ENCODE results near the gene GASK1A.

GASK1A gene

GRCh38 chr3:42994595-42994994 is 15.5 kb downstream of the GASK1A start:
- Histone ChIP-seq H3K27me3 (replicated peaks; ENCODE audit: control insufficient read depth, insufficient read depth, low read length) (no peaks in the 10 kb centered on the region; the same call in 1 of the 2 replicates), H3K4me3 (replicated peaks; ENCODE audit: low read depth, low read length) (no peak overlapping the region), H3K36me3 (ENCODE audit: control insufficient read depth, insufficient read depth, low read length) (no peaks in the 10 kb centered on the region)
- no peak for DNase-seq (ENCODE audit: extremely low read depth, insufficient read length)
- TF ChIP-seq CTCF (IDR thresholded peaks at IDR 0.05; ENCODE audit: insufficient read depth, low read length, poor library complexity, severe bottlenecking) = no peak

GRCh38 chr3:42996021-42996420 is 16.9 kb downstream of the GASK1A start:
- no peak for DNase-seq (ENCODE audit: extremely low read depth, insufficient read length)
- no peak for TF ChIP-seq CTCF (IDR thresholded peaks at IDR 0.05; ENCODE audit: insufficient read depth, low read length, poor library complexity, severe bottlenecking)
- Histone ChIP-seq H3K36me3 (ENCODE audit: control insufficient read depth, insufficient read depth, low read length) (no peaks in the 10 kb centered on the region), H3K4me3 (replicated peaks; ENCODE audit: low read depth, low read length) (no peak overlapping the region), H3K27me3 (replicated peaks; ENCODE audit: control insufficient read depth, insufficient read depth, low read length) (no peaks in the 10 kb centered on the region; the same call in 1 of the 2 replicates)

- H3K27me3 ChIP-seq (replicated peaks; ENCODE audit: control insufficient read depth, insufficient read depth, low read length) = no peaks in the 10 kb centered on the region; the same call in 1 of the 2 replicates
- no peak for TF ChIP-seq CTCF (IDR thresholded peaks at IDR 0.05; ENCODE audit: insufficient read depth, low read length, poor library complexity, severe bottlenecking)
- no peaks in the 10 kb centered on the region for H3K36me3 ChIP-seq (ENCODE audit: control insufficient read depth, insufficient read depth, low read length)
- no peak overlapping the region for H3K4me3 ChIP-seq (replicated peaks; ENCODE audit: low read depth, low read length)
- DNase-seq (ENCODE audit: extremely low read depth, insufficient read length) = no peak
Observed at GRCh38 chr3:42996633-42997075, 17.5 kb downstream of the GASK1A start.

- no peak overlapping the region for H3K4me3 ChIP-seq (replicated peaks; ENCODE audit: low read depth, low read length)
- H3K27me3 ChIP-seq (replicated peaks; ENCODE audit: control insufficient read depth, insufficient read depth, low read length) = no peaks in the 10 kb centered on the region; the same call in 1 of the 2 replicates
- H3K36me3 ChIP-seq (ENCODE audit: control insufficient read depth, insufficient read depth, low read length) = no peaks in the 10 kb centered on the region
- no peak for TF ChIP-seq CTCF (IDR thresholded peaks at IDR 0.05; ENCODE audit: insufficient read depth, low read length, poor library complexity, severe bottlenecking)
- DNase-seq (ENCODE audit: extremely low read depth, insufficient read length) = no peak
Observed at GRCh38 chr3:42999212-42999611, 20.1 kb downstream of the GASK1A start.

GRCh38 chr3:42999632-43000031 is 20.5 kb downstream of the GASK1A start:
- no peak for DNase-seq (ENCODE audit: extremely low read depth, insufficient read length)
- Histone ChIP-seq H3K27me3 (replicated peaks; ENCODE audit: control insufficient read depth, insufficient read depth, low read length) (no peaks in the 10 kb centered on the region; the same call in 1 of the 2 replicates), H3K36me3 (ENCODE audit: control insufficient read depth, insufficient read depth, low read length) (no peaks in the 10 kb centered on the region), H3K4me3 (replicated peaks; ENCODE audit: low read depth, low read length) (no peak overlapping the region)
- no peak for TF ChIP-seq CTCF (IDR thresholded peaks at IDR 0.05; ENCODE audit: insufficient read depth, low read length, poor library complexity, severe bottlenecking)

- Histone ChIP-seq H3K27me3 (replicated peaks; ENCODE audit: control insufficient read depth, insufficient read depth, low read length) (no peaks in the 10 kb centered on the region; the same call in 1 of the 2 replicates), H3K4me3 (replicated peaks; ENCODE audit: low read depth, low read length) (no peak overlapping the region), H3K36me3 (ENCODE audit: control insufficient read depth, insufficient read depth, low read length) (no peaks in the 10 kb centered on the region)
- TF ChIP-seq CTCF (IDR thresholded peaks at IDR 0.05; ENCODE audit: insufficient read depth, low read length, poor library complexity, severe bottlenecking) = no peak
- no peak for DNase-seq (ENCODE audit: extremely low read depth, insufficient read length)
Observed at GRCh38 chr3:43000387-43000786, 21.3 kb downstream of the GASK1A start.
